ENCODE data around the gene ADPRH. TPM values are rescaled to one million over a fixed set of nuclear protein-coding genes. Genes with fewer than 3 reads are reported as not detected.
A peak's percentile ranks its signal among the peaks of the same experiment; 100 is the strongest.

ADPRH gene
- total RNA-seq, 1 donor from 2014 or later: 4.6 TPM

DNA sequence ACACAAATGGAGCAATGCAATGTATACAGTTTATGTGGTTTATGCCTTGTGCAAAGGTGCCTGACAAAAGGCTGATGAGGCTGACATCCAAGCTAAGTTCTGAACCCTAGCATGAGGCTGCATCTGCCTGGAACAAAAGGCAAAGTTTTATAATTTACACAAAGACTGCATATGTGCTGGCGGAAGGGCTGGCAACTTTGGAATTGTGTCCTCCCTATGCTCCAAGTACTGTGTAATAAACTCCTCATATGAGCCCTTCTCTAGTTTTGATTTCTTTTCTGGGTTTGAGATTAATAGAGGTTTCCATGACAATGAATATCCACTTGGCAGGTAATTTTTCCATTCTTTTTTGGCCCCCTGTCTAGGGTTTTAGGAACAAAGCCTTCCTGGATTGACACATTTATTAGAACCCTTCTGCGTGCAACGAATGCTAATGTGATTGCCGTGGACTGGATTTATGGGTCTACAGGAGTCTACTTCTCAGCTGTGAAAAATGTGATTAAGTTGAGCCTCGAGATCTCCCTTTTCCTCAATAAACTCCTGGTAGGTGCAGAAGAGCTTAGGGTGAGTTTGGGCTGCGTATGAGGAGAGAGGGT is 29.2 kb downstream of the ADPRH start:
- H3K36me3 Mint-ChIP-seq (ENCODE audit: low read depth): no peaks in the 10 kb centered on the region
- no peak overlapping the region for H3K27ac Mint-ChIP-seq
- H3K9me3 Mint-ChIP-seq: no peaks in the 10 kb centered on the region
- H3K4me3 Mint-ChIP-seq: no peak overlapping the region
- DNase-seq (ENCODE audit: low spot score): no peak
- no peaks in the 10 kb centered on the region for H3K4me1 Mint-ChIP-seq (ENCODE audit: low read depth)
- intact Hi-C loops (cut with micrococcal nuclease): no loop called here
- peaks cover 19% of the 10 kb centered on the region for H3K27me3 Mint-ChIP-seq (ENCODE audit: insufficient read depth)

DNA sequence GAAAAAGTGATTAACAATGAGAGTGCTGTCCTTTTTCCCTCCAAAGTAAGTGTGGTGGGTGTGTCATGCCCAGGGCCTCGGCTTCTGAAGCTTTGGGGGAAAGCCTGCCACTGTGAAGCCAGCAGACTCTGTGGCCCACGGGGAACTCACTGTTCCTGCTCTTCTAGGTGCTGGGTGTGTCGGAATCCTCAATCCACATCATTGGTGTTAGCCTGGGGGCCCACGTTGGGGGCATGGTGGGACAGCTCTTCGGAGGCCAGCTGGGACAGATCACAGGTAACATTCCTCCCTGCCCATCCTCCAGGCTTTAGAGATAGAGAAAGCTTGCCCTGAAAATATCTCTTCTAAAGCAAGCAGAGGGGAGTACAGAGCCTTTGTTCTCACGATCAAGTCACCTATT is 30.0 kb downstream of the ADPRH start:
- H3K4me1 Mint-ChIP-seq (ENCODE audit: low read depth): no peaks in the 10 kb centered on the region
- H3K27ac Mint-ChIP-seq: no peak overlapping the region
- H3K27me3 Mint-ChIP-seq (ENCODE audit: insufficient read depth): peaks cover 19% of the 10 kb centered on the region
- DNase-seq (ENCODE audit: low spot score): no peak
- intact Hi-C loops (cut with micrococcal nuclease): no loop called here
- H3K9me3 Mint-ChIP-seq: no peaks in the 10 kb centered on the region
- H3K36me3 Mint-ChIP-seq (ENCODE audit: low read depth): no peaks in the 10 kb centered on the region
- H3K4me3 Mint-ChIP-seq: no peak overlapping the region

DNA sequence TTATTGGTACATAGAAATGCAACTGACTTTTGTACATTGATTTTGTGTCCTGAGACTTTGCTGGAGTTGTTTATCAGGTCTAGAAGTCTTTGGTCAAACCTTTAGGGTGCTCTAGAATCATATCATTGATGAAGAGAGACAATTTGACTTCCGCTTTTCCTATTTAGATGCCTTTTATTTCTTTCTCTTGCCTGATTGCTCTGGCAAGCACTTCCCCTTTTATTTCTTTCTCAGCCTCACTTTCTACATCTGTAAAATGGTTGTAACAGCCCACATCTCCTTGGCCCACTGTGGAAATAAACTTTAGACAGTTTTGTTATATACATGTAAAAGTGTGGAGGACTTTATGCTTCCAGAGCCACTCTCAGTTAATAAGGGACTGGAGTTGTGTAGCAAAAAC is 32.4 kb downstream of the ADPRH start:
- Mint-ChIP-seq H3K9me3 (no peaks in the 10 kb centered on the region), H3K4me1 (ENCODE audit: low read depth) (no peaks in the 10 kb centered on the region), H3K4me3 (no peak overlapping the region), H3K27ac (no peak overlapping the region), H3K27me3 (ENCODE audit: insufficient read depth) (peaks cover 20% of the 10 kb centered on the region), H3K36me3 (ENCODE audit: low read depth) (no peaks in the 10 kb centered on the region)
- intact Hi-C loops (cut with micrococcal nuclease): no loop called here
- no peak for DNase-seq (ENCODE audit: low spot score)

DNA sequence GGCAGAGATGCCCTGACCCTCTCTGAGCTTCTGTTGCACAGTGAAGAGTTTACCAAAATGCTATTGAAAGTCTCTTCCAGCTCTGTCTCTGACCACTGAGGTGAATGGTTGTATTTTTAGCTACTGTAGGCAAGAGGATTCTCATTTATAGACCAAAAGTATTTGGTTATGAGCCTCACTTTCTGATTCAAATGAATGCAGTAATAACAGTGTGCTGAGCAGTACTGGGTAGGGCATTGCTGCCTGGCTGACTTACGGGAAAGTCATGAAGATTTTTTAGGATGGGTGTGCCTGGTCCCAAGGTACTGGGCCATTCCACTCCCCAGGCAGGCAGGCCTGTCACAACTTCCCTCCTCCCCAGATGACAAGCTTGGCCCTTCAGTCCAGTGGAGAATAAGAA is 33.9 kb downstream of the ADPRH start:
- H3K9me3 Mint-ChIP-seq: no peaks in the 10 kb centered on the region
- intact Hi-C loops (cut with micrococcal nuclease): no loop called here
- no peak overlapping the region for H3K4me3 Mint-ChIP-seq
- no peaks in the 10 kb centered on the region for H3K36me3 Mint-ChIP-seq (ENCODE audit: low read depth)
- H3K27me3 Mint-ChIP-seq (ENCODE audit: insufficient read depth): peaks cover 24% of the 10 kb centered on the region
- DNase-seq (ENCODE audit: low spot score): no peak
- H3K27ac Mint-ChIP-seq: no peak overlapping the region
- no peaks in the 10 kb centered on the region for H3K4me1 Mint-ChIP-seq (ENCODE audit: low read depth)

DNA sequence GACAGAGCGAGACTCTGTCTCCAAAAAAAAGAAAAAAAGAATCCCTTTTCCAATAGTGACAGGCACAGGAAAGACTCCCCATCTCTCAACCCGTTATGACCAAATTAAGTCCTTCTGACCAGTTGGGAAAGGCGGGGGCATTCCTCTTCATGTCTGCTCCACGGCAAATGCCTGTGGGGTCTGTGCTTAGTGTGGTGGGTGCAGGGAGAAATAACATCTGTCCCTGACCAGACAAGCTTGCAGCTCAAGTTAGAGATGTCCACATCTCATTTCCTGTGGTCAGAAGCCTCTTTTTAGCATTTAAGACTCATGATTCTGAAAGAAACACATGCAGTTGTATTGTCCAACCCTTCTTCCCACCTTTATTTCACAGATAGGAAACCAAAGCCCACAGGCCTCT is 34.6 kb downstream of the ADPRH start:
- H3K4me3 Mint-ChIP-seq: no peak overlapping the region
- DNase-seq (ENCODE audit: low spot score): no peak
- no peaks in the 10 kb centered on the region for H3K9me3 Mint-ChIP-seq
- H3K4me1 Mint-ChIP-seq (ENCODE audit: low read depth): no peaks in the 10 kb centered on the region
- peaks cover 19% of the 10 kb centered on the region for H3K27me3 Mint-ChIP-seq (ENCODE audit: insufficient read depth)
- intact Hi-C loops (cut with micrococcal nuclease): no loop called here
- H3K36me3 Mint-ChIP-seq (ENCODE audit: low read depth): no peaks in the 10 kb centered on the region
- H3K27ac Mint-ChIP-seq: no peak overlapping the region

DNA sequence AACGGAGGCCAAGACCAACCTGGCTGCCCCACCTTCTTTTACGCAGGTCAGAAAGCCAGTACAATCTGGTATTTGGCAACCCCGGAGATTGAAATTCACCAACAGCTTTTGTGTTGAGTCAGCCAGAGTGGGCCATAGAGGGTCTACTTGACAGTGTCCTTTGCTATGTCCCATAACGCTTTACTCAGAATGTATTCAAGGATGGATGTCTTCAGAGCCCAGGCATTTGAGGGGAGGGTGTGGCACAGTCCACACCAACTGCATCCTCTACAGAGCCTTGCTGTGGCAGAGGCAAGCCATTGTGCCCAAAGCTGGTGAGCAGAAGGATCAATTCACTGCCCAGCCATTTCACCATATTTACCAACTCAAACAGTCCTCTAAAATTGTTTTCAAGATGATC is 36.8 kb downstream of the ADPRH start:
- Mint-ChIP-seq H3K9me3 (no peaks in the 10 kb centered on the region), H3K36me3 (ENCODE audit: low read depth) (no peaks in the 10 kb centered on the region), H3K27ac (no peak overlapping the region), H3K4me1 (ENCODE audit: low read depth) (no peaks in the 10 kb centered on the region), H3K4me3 (no peak overlapping the region), H3K27me3 (ENCODE audit: insufficient read depth) (peaks cover 5% of the 10 kb centered on the region)
- intact Hi-C loops (cut with micrococcal nuclease): no loop called here
- DNase-seq (ENCODE audit: low spot score): no peak

DNA sequence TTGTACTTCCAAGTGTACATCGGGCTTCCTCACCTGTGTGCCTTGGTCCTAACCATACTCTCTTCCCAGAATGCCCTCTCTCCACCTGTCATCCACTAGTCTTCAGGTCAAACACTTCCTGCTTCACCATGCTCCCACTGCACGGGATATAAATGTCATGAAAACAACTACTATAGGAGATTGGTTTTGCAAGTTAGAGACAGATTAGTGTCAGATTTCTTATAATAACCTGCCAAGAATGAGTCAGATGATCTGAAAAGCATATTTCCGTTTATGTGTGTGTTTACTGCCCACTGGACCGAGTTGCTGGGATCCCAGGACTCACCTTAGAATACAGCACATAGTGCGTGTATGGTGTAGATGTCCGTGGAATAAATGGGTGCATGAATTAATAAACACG is 39.8 kb downstream of the ADPRH start:
- no peaks in the 10 kb centered on the region for H3K9me3 Mint-ChIP-seq
- H3K27ac Mint-ChIP-seq: no peak overlapping the region
- intact Hi-C loops (cut with micrococcal nuclease): no loop called here
- DNase-seq (ENCODE audit: low spot score): no peak
- no peaks in the 10 kb centered on the region for H3K36me3 Mint-ChIP-seq (ENCODE audit: low read depth)
- no peak overlapping the region for H3K4me3 Mint-ChIP-seq
- peaks cover 5% of the 10 kb centered on the region for H3K27me3 Mint-ChIP-seq (ENCODE audit: insufficient read depth)
- no peaks in the 10 kb centered on the region for H3K4me1 Mint-ChIP-seq (ENCODE audit: low read depth)

DNA sequence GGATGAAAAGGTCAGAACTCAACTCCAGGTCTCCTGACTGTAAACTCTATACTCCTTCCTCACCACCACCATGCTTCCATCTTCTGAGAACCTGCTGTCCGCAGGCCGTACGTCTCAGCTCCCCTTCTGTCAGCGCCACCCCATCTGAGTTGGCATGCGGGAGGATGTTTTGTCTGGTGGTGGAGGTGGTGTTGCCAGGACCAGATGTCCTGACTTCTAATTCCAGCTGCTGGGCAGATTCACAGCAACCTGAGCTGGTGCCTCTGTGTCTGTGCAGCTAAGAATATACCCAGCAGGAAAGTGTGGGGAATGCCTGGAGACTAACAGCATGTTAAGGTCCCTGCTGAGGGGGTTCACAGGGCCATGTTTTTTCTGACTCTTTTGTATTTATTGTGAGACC is 41.6 kb downstream of the ADPRH start:
- Mint-ChIP-seq H3K4me3 (no peak overlapping the region), H3K27ac (no peak overlapping the region), H3K4me1 (ENCODE audit: low read depth) (no peaks in the 10 kb centered on the region), H3K27me3 (ENCODE audit: insufficient read depth) (peaks cover 5% of the 10 kb centered on the region), H3K9me3 (no peaks in the 10 kb centered on the region), H3K36me3 (ENCODE audit: low read depth) (no peaks in the 10 kb centered on the region)
- no peak for DNase-seq (ENCODE audit: low spot score)
- intact Hi-C loops (cut with micrococcal nuclease): no loop called here

DNA sequence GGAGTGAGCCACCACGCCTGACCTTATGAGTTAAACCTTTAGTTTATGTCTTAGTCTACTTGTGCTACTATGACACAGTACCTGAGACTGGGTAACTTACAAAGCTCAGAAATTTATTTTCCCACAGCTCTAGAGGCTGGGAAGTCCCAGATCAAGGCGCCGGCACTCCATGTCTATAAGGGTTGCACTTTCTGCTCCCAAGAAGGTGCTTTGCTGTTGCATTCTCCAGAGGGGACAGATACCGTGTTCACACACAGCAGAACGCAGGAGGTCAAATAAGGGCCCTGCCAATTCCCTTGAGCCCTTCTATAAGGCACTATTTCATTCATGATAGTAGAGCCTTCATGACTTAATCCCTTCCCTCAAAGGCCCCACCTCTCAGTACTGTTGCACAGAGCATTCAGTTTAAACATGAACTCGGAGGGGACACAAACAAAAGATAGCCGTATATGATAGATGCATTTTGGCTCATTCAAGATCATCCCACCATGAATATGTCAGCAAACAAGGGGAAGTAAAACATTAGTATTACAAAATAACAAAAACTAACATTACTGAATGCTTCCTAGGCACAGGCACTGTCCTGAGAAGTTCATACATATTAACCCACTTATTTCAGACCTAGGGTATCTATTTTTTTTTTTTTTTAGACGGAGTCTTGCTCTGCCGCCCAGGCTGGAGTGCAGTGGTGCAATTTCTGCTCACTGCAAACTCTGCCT is 44.9 kb downstream of the ADPRH start:
- intact Hi-C loops (cut with micrococcal nuclease): loop anchor here (2.0 kb wide), 1 partner anchor 15 kb away; no protein-coding TSS in a partner anchor
- Mint-ChIP-seq H3K9me3 (no peaks in the 10 kb centered on the region), H3K27ac (no peak overlapping the region), H3K36me3 (ENCODE audit: low read depth) (peaks cover 2% of the 10 kb centered on the region), H3K4me3 (no peak overlapping the region), H3K27me3 (ENCODE audit: insufficient read depth) (no peaks in the 10 kb centered on the region), H3K4me1 (ENCODE audit: low read depth) (peaks cover 31% of the 10 kb centered on the region)
- no peak for DNase-seq (ENCODE audit: low spot score)

DNA sequence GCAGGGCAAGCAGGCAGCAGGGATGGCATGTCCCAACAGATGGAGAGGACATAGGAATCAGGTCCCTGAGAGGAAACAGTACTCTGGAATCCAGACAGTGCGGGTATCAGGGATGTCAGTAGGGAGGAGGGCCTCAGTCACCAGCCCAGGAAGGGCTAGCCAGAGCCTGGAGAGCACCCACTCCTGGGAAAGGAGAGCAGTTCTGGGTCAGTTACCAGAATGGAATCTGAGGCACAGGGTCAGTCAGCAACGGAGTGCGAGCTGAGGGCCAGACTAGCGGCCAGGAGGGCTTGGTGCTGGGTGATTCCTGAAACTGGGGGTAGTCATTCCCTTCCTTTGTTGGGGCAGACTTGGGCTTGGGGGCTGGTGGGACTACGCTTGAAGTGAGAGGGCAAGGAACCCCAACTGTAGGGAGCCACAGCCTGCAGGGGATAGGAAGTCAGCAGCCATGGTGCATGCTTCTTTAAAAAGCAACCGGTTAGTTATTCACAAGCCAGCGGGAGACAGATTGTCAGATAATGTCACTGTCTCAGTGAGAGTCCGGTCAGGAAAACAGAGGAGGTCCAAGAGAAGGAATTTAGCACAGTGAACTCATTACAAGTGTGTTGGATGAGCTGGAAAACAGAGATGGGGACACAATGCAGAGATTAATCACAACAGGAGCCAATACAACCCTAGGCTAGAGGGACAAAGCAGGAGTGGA is 46.3 kb downstream of the ADPRH start:
- Mint-ChIP-seq H3K9me3 (no peaks in the 10 kb centered on the region), H3K4me1 (ENCODE audit: low read depth) (peaks cover 36% of the 10 kb centered on the region), H3K4me3 (no peak overlapping the region), H3K27ac (no peak overlapping the region), H3K36me3 (ENCODE audit: low read depth) (peaks cover 2% of the 10 kb centered on the region), H3K27me3 (ENCODE audit: insufficient read depth) (no peaks in the 10 kb centered on the region)
- DNase-seq (ENCODE audit: low spot score): no peak
- intact Hi-C loops (cut with micrococcal nuclease): loop anchor here (2.0 kb wide), 1 partner anchor 13 kb away; no protein-coding TSS in a partner anchor

DNA sequence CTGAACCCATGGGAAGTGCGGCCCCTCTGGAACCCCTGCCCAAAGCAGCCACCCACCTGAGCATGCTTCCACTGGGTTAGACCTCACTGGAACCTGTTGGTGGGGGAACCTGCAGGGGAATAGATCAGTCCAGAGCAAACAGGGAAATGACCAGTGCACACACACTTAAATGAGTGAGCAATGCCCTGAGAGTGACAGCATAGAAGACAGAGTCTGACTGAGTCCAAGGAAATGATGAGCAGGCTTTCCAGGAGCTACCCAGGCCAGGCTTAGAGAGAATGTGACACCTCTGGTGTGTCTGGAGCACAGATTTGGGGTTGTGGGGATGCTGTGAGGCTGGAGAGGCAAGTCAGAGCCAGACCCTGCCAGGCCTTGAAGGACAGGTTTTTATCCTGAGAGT is 46.9 kb downstream of the ADPRH start:
- intact Hi-C loops (cut with micrococcal nuclease): no loop called here
- Mint-ChIP-seq H3K36me3 (ENCODE audit: low read depth) (peaks cover 2% of the 10 kb centered on the region), H3K4me1 (ENCODE audit: low read depth) (peaks cover 41% of the 10 kb centered on the region), H3K9me3 (no peaks in the 10 kb centered on the region), H3K4me3 (no peak overlapping the region), H3K27me3 (ENCODE audit: insufficient read depth) (no peaks in the 10 kb centered on the region), H3K27ac (no peak overlapping the region)
- no peak for DNase-seq (ENCODE audit: low spot score)

DNA sequence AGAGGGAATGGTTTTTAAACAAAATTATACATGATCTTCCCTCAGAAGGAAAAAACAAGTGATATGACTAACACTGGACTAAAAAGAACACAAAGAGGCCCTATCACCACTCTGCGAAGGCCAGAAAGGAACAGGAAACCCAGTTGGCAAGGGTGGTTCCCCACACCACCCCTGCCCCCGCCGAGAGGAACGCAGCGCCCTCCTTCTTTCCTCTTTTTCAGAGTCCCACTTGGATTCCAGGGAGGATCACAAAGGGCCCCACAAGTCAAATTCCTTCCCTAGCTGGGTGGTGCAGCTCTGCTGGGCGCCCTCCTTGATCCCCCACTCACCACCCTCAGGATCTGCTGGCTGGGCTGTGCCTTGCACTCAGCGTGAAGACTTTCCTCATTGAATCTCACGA is 48.2 kb downstream of the ADPRH start:
- H3K27ac Mint-ChIP-seq: no peak overlapping the region
- no peak for DNase-seq (ENCODE audit: low spot score)
- no peaks in the 10 kb centered on the region for H3K27me3 Mint-ChIP-seq (ENCODE audit: insufficient read depth)

DNA sequence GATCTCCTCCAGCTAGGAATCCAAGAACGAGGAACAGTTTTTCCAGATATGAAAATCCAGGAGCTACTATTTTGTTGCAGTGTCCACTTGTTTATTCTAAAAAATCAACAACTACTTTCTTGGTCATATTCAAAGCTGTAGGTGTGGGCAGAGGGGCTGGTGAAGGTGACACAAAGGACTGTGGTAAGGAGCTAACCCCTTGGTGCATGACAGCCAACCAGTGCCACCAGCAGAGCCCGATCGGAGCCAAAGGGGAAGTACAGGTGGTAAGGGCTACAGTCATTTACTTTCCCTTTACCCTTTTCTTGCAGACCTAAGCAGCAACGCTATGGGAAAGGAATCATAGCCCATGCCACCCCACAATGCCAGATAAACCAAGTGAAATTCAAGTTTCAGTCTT is 49.1 kb downstream of the ADPRH start:
- Mint-ChIP-seq H3K4me3 (no peak overlapping the region), H3K4me1 (ENCODE audit: low read depth) (peaks cover 41% of the 10 kb centered on the region), H3K9me3 (no peaks in the 10 kb centered on the region), H3K27me3 (ENCODE audit: insufficient read depth) (peaks cover 2% of the 10 kb centered on the region), H3K27ac (peak overlapping the region; percentile 1), H3K36me3 (ENCODE audit: low read depth) (peaks cover 2% of the 10 kb centered on the region)
- intact Hi-C loops (cut with micrococcal nuclease): loop anchor here (1.0 to 2.0 kb wide), 2 partner anchors 11 to 48 kb away; partner anchors contain the start of gene COX17
- no peak for DNase-seq (ENCODE audit: low spot score)

More for the DNA sequence above, 48.2 kb downstream of the ADPRH start:
- no peak overlapping the region for H3K4me3 Mint-ChIP-seq
- peaks cover 41% of the 10 kb centered on the region for H3K4me1 Mint-ChIP-seq (ENCODE audit: low read depth)
- intact Hi-C loops (cut with micrococcal nuclease): no loop called here
- no peaks in the 10 kb centered on the region for H3K9me3 Mint-ChIP-seq
- peaks cover 2% of the 10 kb centered on the region for H3K36me3 Mint-ChIP-seq (ENCODE audit: low read depth)
